ENCODE measurements around the gene EDC3.

Gene EDC3

GRCh38 chr15:74696808-74697207 lies 984 bp upstream of the EDC3 start:
- H3K4me3 ChIP-seq (ENCODE audit: low read length), result no peak overlapping the region
- H3K4me1 ChIP-seq (ENCODE audit: control insufficient read depth, low read depth, low read length), result peaks cover 4% of the 10 kb centered on the region
- peaks cover 11% of the 10 kb centered on the region for H3K79me1 ChIP-seq (ENCODE audit: low read length)
- H2BK120ac ChIP-seq (ENCODE audit: low read depth, low read length), result no peak overlapping the region
- no peak overlapping the region for H2BK15ac ChIP-seq (replicated peaks; ENCODE audit: low read depth)
- no peaks in the 10 kb centered on the region for H3K36me3 ChIP-seq (ENCODE audit: control insufficient read depth, insufficient read depth, low read length)
- WGBS (ENCODE audit: extremely low coverage, insufficient coverage, low lambda C conversion rate), result no CpG with 5 or more reads among the region's 2 CpGs
- H3K9ac ChIP-seq (ENCODE audit: low read length), result no peak overlapping the region
- no peak overlapping the region for H4K8ac ChIP-seq (ENCODE audit: low read depth, low read length)
- DNase-seq, result no peak
- no peak overlapping the region for H3K4me2 ChIP-seq (ENCODE audit: low read length)
- H2BK5ac ChIP-seq (ENCODE audit: low read length), result no peak overlapping the region
- H3K56ac ChIP-seq (ENCODE audit: low read length), result no peak overlapping the region
- no peak overlapping the region for H4K5ac ChIP-seq (ENCODE audit: low read length)
- no peak overlapping the region for H3K18ac ChIP-seq (ENCODE audit: low read length)
- no peak overlapping the region for H2AK5ac ChIP-seq (ENCODE audit: low read length)
- peaks cover 21% of the 10 kb centered on the region for H3K79me2 ChIP-seq (ENCODE audit: control insufficient read depth, insufficient read depth, low read length)
- H3K27me3 ChIP-seq (ENCODE audit: insufficient read depth, low read length, poor library complexity), result no peaks in the 10 kb centered on the region
- no peak overlapping the region for H3K4ac ChIP-seq (ENCODE audit: low read depth, low read length)
- no peak overlapping the region for H3K23ac ChIP-seq (ENCODE audit: low read length)
- no peak overlapping the region for H3K27ac ChIP-seq (ENCODE audit: low read depth, low read length)

DNA sequence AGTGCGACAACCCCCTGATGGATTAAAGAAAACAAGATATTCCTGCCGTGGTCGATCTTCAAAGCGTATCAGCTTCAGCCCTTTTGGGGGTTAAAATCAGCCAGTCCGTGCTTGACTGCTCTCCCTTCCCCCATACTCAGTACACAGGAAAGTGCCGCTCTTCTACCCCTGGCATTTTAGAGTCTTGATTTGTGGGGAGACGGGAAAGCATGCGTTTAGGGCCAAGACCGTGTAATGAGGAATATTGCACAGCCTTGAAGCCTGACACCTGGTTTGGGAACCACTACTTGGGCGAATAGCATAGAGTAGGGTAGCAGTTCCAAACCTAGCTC lies 540 bp upstream of the EDC3 start:
- Histone ChIP-seq H3K23ac (ENCODE audit: low read length) (no peak overlapping the region), H3K18ac (ENCODE audit: low read length) (no peak overlapping the region), H3K27ac (ENCODE audit: low read depth, low read length) (no peak overlapping the region), H3K36me3 (ENCODE audit: control insufficient read depth, insufficient read depth, low read length) (no peaks in the 10 kb centered on the region), H4K8ac (ENCODE audit: low read depth, low read length) (no peak overlapping the region), H3K9ac (ENCODE audit: low read length) (peak overlapping the region; percentile 76), H2BK15ac (replicated peaks; ENCODE audit: low read depth) (no peak overlapping the region), H3K4me3 (ENCODE audit: low read length) (peak overlapping the region; percentile 93), H4K5ac (ENCODE audit: low read length) (peak overlapping the region; percentile 61), H3K79me1 (ENCODE audit: low read length) (peaks cover 11% of the 10 kb centered on the region), H2AK5ac (ENCODE audit: low read length) (no peak overlapping the region), H3K79me2 (ENCODE audit: control insufficient read depth, insufficient read depth, low read length) (peaks cover 21% of the 10 kb centered on the region), H3K4ac (ENCODE audit: low read depth, low read length) (no peak overlapping the region), H2BK5ac (ENCODE audit: low read length) (no peak overlapping the region), H2BK120ac (ENCODE audit: low read depth, low read length) (no peak overlapping the region), H3K56ac (ENCODE audit: low read length) (peak overlapping the region; percentile 87), H3K4me1 (ENCODE audit: control insufficient read depth, low read depth, low read length) (peaks cover 4% of the 10 kb centered on the region), H3K4me2 (ENCODE audit: low read length) (peak overlapping the region; percentile 80), H3K27me3 (ENCODE audit: insufficient read depth, low read length, poor library complexity) (no peaks in the 10 kb centered on the region)
- no CpG with 5 or more reads among the region's 10 CpGs for WGBS (ENCODE audit: extremely low coverage, insufficient coverage, low lambda C conversion rate)
- DNase-seq, result no peak

DNA sequence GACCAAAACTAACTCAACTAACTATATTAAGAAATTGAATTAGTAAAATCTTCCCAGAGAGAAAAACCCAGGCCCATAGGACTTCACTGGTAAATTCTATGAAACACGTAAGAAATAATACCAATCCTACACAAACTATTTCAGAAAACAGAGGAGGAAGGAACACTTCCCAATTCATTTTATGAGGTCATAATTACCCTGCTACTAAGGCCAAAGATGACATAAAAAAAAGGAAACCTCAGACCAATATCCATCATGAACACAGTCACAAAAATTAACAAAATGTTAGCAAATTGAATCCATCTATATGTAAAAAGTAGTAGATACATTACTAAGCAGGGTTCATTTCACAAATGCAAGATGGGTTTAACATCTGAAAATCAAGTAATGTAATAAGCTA lies 3.5 kb downstream of the EDC3 start:
- H2AK5ac ChIP-seq (ENCODE audit: low read length), result no peak overlapping the region
- H3K79me1 ChIP-seq (ENCODE audit: low read length), result peaks cover 14% of the 10 kb centered on the region
- no peak overlapping the region for H2BK5ac ChIP-seq (ENCODE audit: low read length)
- no peak overlapping the region for H3K23ac ChIP-seq (ENCODE audit: low read length)
- no peak overlapping the region for H3K4ac ChIP-seq (ENCODE audit: low read depth, low read length)
- peaks cover 27% of the 10 kb centered on the region for H3K79me2 ChIP-seq (ENCODE audit: control insufficient read depth, insufficient read depth, low read length)
- no peak overlapping the region for H3K27ac ChIP-seq (ENCODE audit: low read depth, low read length)
- no CpG with 5 or more reads among the region's 1 CpG for WGBS (ENCODE audit: extremely low coverage, insufficient coverage, low lambda C conversion rate)
- peaks cover 4% of the 10 kb centered on the region for H3K4me1 ChIP-seq (ENCODE audit: control insufficient read depth, low read depth, low read length)
- no peak for DNase-seq
- H4K8ac ChIP-seq (ENCODE audit: low read depth, low read length), result no peak overlapping the region
- no peak overlapping the region for H3K18ac ChIP-seq (ENCODE audit: low read length)
- no peak overlapping the region for H3K9ac ChIP-seq (ENCODE audit: low read length)
- no peak overlapping the region for H2BK15ac ChIP-seq (replicated peaks; ENCODE audit: low read depth)
- H2BK120ac ChIP-seq (ENCODE audit: low read depth, low read length), result no peak overlapping the region
- H3K27me3 ChIP-seq (ENCODE audit: insufficient read depth, low read length, poor library complexity), result no peaks in the 10 kb centered on the region
- no peak overlapping the region for H4K5ac ChIP-seq (ENCODE audit: low read length)
- no peak overlapping the region for H3K56ac ChIP-seq (ENCODE audit: low read length)
- no peak overlapping the region for H3K4me2 ChIP-seq (ENCODE audit: low read length)
- no peak overlapping the region for H3K4me3 ChIP-seq (ENCODE audit: low read length)
- H3K36me3 ChIP-seq (ENCODE audit: control insufficient read depth, insufficient read depth, low read length), result no peaks in the 10 kb centered on the region

- Histone ChIP-seq H3K36me3 (ENCODE audit: control insufficient read depth, insufficient read depth, low read length) (no peaks in the 10 kb centered on the region), H3K18ac (ENCODE audit: low read length) (no peak overlapping the region), H3K4ac (ENCODE audit: low read depth, low read length) (no peak overlapping the region), H3K79me2 (ENCODE audit: control insufficient read depth, insufficient read depth, low read length) (no peaks in the 10 kb centered on the region), H3K4me2 (ENCODE audit: low read length) (no peak overlapping the region), H3K4me3 (ENCODE audit: low read length) (no peak overlapping the region), H2BK15ac (replicated peaks; ENCODE audit: low read depth) (no peak overlapping the region), H4K8ac (ENCODE audit: low read depth, low read length) (no peak overlapping the region), H4K5ac (ENCODE audit: low read length) (no peak overlapping the region), H3K27ac (ENCODE audit: low read depth, low read length) (no peak overlapping the region), H3K4me1 (ENCODE audit: control insufficient read depth, low read depth, low read length) (no peaks in the 10 kb centered on the region), H3K79me1 (ENCODE audit: low read length) (peaks cover 5% of the 10 kb centered on the region), H3K56ac (ENCODE audit: low read length) (no peak overlapping the region), H2BK120ac (ENCODE audit: low read depth, low read length) (no peak overlapping the region), H2BK5ac (ENCODE audit: low read length) (no peak overlapping the region), H3K9ac (ENCODE audit: low read length) (no peak overlapping the region), H3K27me3 (ENCODE audit: insufficient read depth, low read length, poor library complexity) (no peaks in the 10 kb centered on the region), H2AK5ac (ENCODE audit: low read length) (no peak overlapping the region), H3K23ac (ENCODE audit: low read length) (no peak overlapping the region)
- no CpG with 5 or more reads among the region's 1 CpG for WGBS (ENCODE audit: extremely low coverage, insufficient coverage, low lambda C conversion rate)
- DNase-seq, result no peak
These were observed 12.1 kb downstream of the EDC3 start for GRCh38 chr15:74683758-74684157.

DNA sequence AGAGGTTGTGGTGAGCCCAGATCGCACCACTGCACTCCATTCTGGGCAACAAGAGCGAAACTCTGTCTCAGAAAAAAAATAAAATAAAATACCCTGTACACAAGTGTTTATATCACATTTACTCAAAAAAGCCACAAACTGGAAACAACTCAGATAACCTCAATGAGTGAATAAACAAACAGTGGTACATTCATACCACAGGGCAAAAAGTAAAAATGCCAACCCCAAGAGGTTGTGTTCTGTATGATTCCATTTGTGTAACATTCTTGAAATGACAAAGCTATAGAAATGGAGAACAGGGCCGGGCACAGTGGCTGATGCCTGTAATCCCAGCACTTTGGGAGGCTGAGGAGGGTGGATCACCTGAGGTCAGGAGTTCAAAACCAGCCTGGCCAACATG lies 12.9 kb downstream of the EDC3 start:
- Histone ChIP-seq H2BK5ac (ENCODE audit: low read length) (no peak overlapping the region), H3K4me3 (ENCODE audit: low read length) (no peak overlapping the region), H3K18ac (ENCODE audit: low read length) (no peak overlapping the region), H3K79me2 (ENCODE audit: control insufficient read depth, insufficient read depth, low read length) (no peaks in the 10 kb centered on the region), H4K5ac (ENCODE audit: low read length) (no peak overlapping the region), H3K9ac (ENCODE audit: low read length) (no peak overlapping the region), H2BK15ac (replicated peaks; ENCODE audit: low read depth) (no peak overlapping the region), H3K79me1 (ENCODE audit: low read length) (peaks cover 5% of the 10 kb centered on the region), H3K23ac (ENCODE audit: low read length) (no peak overlapping the region), H3K4me1 (ENCODE audit: control insufficient read depth, low read depth, low read length) (no peaks in the 10 kb centered on the region), H3K4ac (ENCODE audit: low read depth, low read length) (no peak overlapping the region), H3K27ac (ENCODE audit: low read depth, low read length) (no peak overlapping the region), H3K36me3 (ENCODE audit: control insufficient read depth, insufficient read depth, low read length) (no peaks in the 10 kb centered on the region), H3K4me2 (ENCODE audit: low read length) (no peak overlapping the region), H4K8ac (ENCODE audit: low read depth, low read length) (no peak overlapping the region), H2BK120ac (ENCODE audit: low read depth, low read length) (no peak overlapping the region), H3K56ac (ENCODE audit: low read length) (no peak overlapping the region), H2AK5ac (ENCODE audit: low read length) (no peak overlapping the region), H3K27me3 (ENCODE audit: insufficient read depth, low read length, poor library complexity) (no peaks in the 10 kb centered on the region)
- no peak for DNase-seq
- no CpG with 5 or more reads among the region's 3 CpGs for WGBS (ENCODE audit: extremely low coverage, insufficient coverage, low lambda C conversion rate)

DNA sequence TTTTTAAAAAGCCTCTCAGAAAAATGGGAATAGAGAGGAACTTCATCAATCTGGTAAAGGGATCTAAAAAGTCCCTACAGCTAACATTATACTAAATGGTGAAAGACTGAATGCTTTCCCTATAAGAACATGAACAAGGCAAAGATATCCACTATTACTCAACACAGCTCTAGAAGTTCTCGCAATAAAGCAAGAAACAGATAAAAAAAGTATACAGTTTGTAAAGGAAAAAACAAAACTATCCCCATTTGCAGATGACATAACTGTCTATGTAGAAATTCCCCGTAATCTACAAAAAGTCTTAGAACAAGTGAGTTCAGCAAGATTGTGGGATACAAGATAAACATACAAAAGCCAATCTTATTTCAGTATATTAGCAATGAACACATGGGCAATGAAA lies 15.4 kb downstream of the EDC3 start:
- no peaks in the 10 kb centered on the region for H3K4me1 ChIP-seq (ENCODE audit: control insufficient read depth, low read depth, low read length)
- no peaks in the 10 kb centered on the region for H3K27me3 ChIP-seq (ENCODE audit: insufficient read depth, low read length, poor library complexity)
- H3K4ac ChIP-seq (ENCODE audit: low read depth, low read length), result no peak overlapping the region
- H3K4me2 ChIP-seq (ENCODE audit: low read length), result no peak overlapping the region
- H3K36me3 ChIP-seq (ENCODE audit: control insufficient read depth, insufficient read depth, low read length), result no peaks in the 10 kb centered on the region
- H3K27ac ChIP-seq (ENCODE audit: low read depth, low read length), result no peak overlapping the region
- no peak overlapping the region for H2BK5ac ChIP-seq (ENCODE audit: low read length)
- no peak overlapping the region for H2BK15ac ChIP-seq (replicated peaks; ENCODE audit: low read depth)
- H4K8ac ChIP-seq (ENCODE audit: low read depth, low read length), result no peak overlapping the region
- DNase-seq, result no peak
- H2BK120ac ChIP-seq (ENCODE audit: low read depth, low read length), result no peak overlapping the region
- no peak overlapping the region for H2AK5ac ChIP-seq (ENCODE audit: low read length)
- no peak overlapping the region for H3K9ac ChIP-seq (ENCODE audit: low read length)
- H3K23ac ChIP-seq (ENCODE audit: low read length), result no peak overlapping the region
- H3K18ac ChIP-seq (ENCODE audit: low read length), result no peak overlapping the region
- H4K5ac ChIP-seq (ENCODE audit: low read length), result no peak overlapping the region
- H3K56ac ChIP-seq (ENCODE audit: low read length), result no peak overlapping the region
- peaks cover 5% of the 10 kb centered on the region for H3K79me1 ChIP-seq (ENCODE audit: low read length)
- no peak overlapping the region for H3K4me3 ChIP-seq (ENCODE audit: low read length)
- no CpG with 5 or more reads among the region's 2 CpGs for WGBS (ENCODE audit: extremely low coverage, insufficient coverage, low lambda C conversion rate)
- no peaks in the 10 kb centered on the region for H3K79me2 ChIP-seq (ENCODE audit: control insufficient read depth, insufficient read depth, low read length)
